Spleen (tissue), 11 donors: ENCODE data around the gene PPOX. TPM values are rescaled to one million over a fixed set of nuclear protein-coding genes. Genes with fewer than 3 reads are reported as not detected.

ENCODE experiments used
- DNase-seq: peaks from one replicate; pipeline ENCODE4 v3.0.0-alpha.2; 2020
- H3K27ac ChIP-seq, 8 donors: fragments of 200-600 bp; sonication (generic) in 7 of 8; 1 replicate in 4 of 8; 2 replicates in 4 of 8; pipeline versions ENCODE4 v1.5.0 to v1.8.0; 2016 to 2021; ENCODE audit warnings: inconsistent platforms in 4 of 8, mild to moderate bottlenecking in 4 of 8, moderate library complexity in 1 of 8
- H3K27me3 ChIP-seq, 7 donors: fragments of 200-600 bp; sonication (generic) in 6 of 7; replicated peaks in 1 of 7; 1 replicate in 4 of 7; 2 replicates in 3 of 7; pipeline versions ENCODE4 v1.5.0 to v1.8.0; 2016 to 2021; ENCODE audit warnings: inconsistent platforms in 3 of 7, mild to moderate bottlenecking in 1 of 7
- H3K36me3 ChIP-seq, 6 donors: fragments of 200-600 bp; sonication (generic) in 5 of 6; 1 replicate in 4 of 6; 2 replicates in 2 of 6; pipeline versions ENCODE4 v1.5.0 to v1.8.0; 2016 to 2021; ENCODE audit warnings: inconsistent platforms in 2 of 6
- H3K4me1 ChIP-seq, 6 donors: fragments of 200-600 bp; sonication (generic) in 5 of 6; 1 replicate in 3 of 6; 2 replicates in 3 of 6; pipeline versions ENCODE4 v1.5.0 to v1.8.0; 2016 to 2021; ENCODE audit warnings: inconsistent platforms in 3 of 6
- H3K4me3 ChIP-seq, 8 donors: fragments of 200-600 bp; sonication (generic) in 7 of 8; 1 replicate in 4 of 8; 2 replicates in 4 of 8; pipeline versions ENCODE4 v1.5.0 to v1.8.0; 2016 to 2021; ENCODE audit warnings: inconsistent platforms in 4 of 8, mild to moderate bottlenecking in 4 of 8, moderate library complexity in 2 of 8
- H3K9me3 ChIP-seq, 8 donors: fragments of 200-600 bp; sonication (generic) in 7 of 8; 1 replicate in 4 of 8; 2 replicates in 4 of 8; pipeline versions ENCODE4 v1.5.0 to v1.8.0; 2016 to 2021; ENCODE audit warnings: inconsistent platforms in 4 of 8
- POLR2A ChIP-seq, 3 donors: fragments of 450-650 bp; IDR thresholded peaks; one replicate each; pipeline ENCODE4 v1.5.1; 2017; ENCODE audit warnings: antibody characterized with exemption in 3 of 3, mild to moderate bottlenecking in 1 of 3
- POLR2AphosphoS5 ChIP-seq, 3 donors: sonication (generic); formaldehyde crosslinking; IDR thresholded peaks; one replicate each; pipeline ENCODE4 v1.5.1; 2017; ENCODE audit warnings: antibody characterized with exemption in 3 of 3
- WGBS, 5 donors: extraction: QIAGEN DNeasy Blood & Tissue Kit in 3 of 5; methylation state at CpG; one replicate each; pipeline versions ENCODE4 v1.1.5 to v1.1.7; 2013 to 2018; 5-methylcytosine and 5-hydroxymethylcytosine counted together
- intact Hi-C: fragments of 100-400 bp; cut with DNase I; formaldehyde crosslinking; loops from one replicate; pipeline ENCODE4 v1.15.0; 2023; ENCODE audit warnings: low total_unique reads
- polyA plus RNA-seq, 3 donors: library from polyadenylated mRNA; stranded (reverse); fragments of 200-250 nt; gene quantifications; one replicate each; pipeline ENCODE4 v1.2.1, GENCODE V29; 2013
- total RNA-seq, 7 donors: library from RNA; depleted of rRNA in 3 of 7; stranded (reverse); fragments of >200 nt in 3 of 7; fragmentation: NEBNext Ultra II Directional in 4 of 7; extraction: Animal tissue kit (Norgen Biotek cat#: 25700) in 4 of 7; gene quantifications; one replicate each; pipeline versions ENCODE4 v1.1.0 to v1.2.1, GENCODE V29; 2016 to 2021
- TF ChIP-seq, protein P1 (sequence below), 11 experiments: fragments of 200-600 bp in 7 of 11; fragments of 450-650 bp in 4 of 11; sonication (generic) in 4 of 11; IDR thresholded peaks in 8 of 11; conservative IDR thresholded peaks in 3 of 11; 1 replicate in 7 of 11; 2 replicates in 4 of 11; pipeline versions ENCODE4 v1.4.0 to v1.8.0; 2016 to 2021; ENCODE audit warnings: antibody characterized with exemption in 11 of 11, inconsistent platforms in 4 of 11, mild to moderate bottlenecking in 1 of 11
- donor health status: healthy with polysubstance abuse.
- donor health status: DM: no; HTN: no; CAD: no; lungs with moderate emphysema.
- donor health status: DM: no; HTN: no; CAD: no.
- donor health status: Bipolar disorder and iron deficiency.
- donor health status: healthy.
- donor health status: DM: no; HTN: no; CAD: no.
- donor health status: DM: yes; HTN: yes; CAD: no.

Gene PPOX
- total and polyA plus RNA-seq, 10 donors, result 25.5 to 74.7 (median 36.8) TPM

- Histone ChIP-seq H3K4me1 (peaks cover 25 to 93% (median 58%) of the 10 kb centered on the region in 6 donors), H3K27me3 (no peaks in the 10 kb centered on the region), H3K9me3 (no peaks in the 10 kb centered on the region), H3K4me3 (no peak overlapping the region), H3K36me3 (peaks cover 0 to 70% (median 59%) of the 10 kb centered on the region in 6 donors), H3K27ac (peak overlapping the region in 4 of 8 donors; percentile 43 to 98 (median 96))
- intact Hi-C loops, result no loop called here
- 76 to 95% (median 89%) methylated on average over 3 of the region's 3 CpGs for WGBS, 5 donors
- TF ChIP-seq, protein P1, sequence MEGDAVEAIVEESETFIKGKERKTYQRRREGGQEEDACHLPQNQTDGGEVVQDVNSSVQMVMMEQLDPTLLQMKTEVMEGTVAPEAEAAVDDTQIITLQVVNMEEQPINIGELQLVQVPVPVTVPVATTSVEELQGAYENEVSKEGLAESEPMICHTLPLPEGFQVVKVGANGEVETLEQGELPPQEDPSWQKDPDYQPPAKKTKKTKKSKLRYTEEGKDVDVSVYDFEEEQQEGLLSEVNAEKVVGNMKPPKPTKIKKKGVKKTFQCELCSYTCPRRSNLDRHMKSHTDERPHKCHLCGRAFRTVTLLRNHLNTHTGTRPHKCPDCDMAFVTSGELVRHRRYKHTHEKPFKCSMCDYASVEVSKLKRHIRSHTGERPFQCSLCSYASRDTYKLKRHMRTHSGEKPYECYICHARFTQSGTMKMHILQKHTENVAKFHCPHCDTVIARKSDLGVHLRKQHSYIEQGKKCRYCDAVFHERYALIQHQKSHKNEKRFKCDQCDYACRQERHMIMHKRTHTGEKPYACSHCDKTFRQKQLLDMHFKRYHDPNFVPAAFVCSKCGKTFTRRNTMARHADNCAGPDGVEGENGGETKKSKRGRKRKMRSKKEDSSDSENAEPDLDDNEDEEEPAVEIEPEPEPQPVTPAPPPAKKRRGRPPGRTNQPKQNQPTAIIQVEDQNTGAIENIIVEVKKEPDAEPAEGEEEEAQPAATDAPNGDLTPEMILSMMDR (IDR thresholded peaks at IDR 0.05 in 8 of 11, conservative IDR thresholded peaks at IDR 0.05 in 3 of 11), result no peak
- TF ChIP-seq POLR2A (IDR thresholded peaks at IDR 0.05) (no peak), POLR2AphosphoS5 (IDR thresholded peaks at IDR 0.05) (peak in 1 of 3 donors; percentile 10)
- no peak for DNase-seq
Observed at GRCh38 chr1:161121042-161121650, 45.1 kb upstream of the PPOX start.

DNA sequence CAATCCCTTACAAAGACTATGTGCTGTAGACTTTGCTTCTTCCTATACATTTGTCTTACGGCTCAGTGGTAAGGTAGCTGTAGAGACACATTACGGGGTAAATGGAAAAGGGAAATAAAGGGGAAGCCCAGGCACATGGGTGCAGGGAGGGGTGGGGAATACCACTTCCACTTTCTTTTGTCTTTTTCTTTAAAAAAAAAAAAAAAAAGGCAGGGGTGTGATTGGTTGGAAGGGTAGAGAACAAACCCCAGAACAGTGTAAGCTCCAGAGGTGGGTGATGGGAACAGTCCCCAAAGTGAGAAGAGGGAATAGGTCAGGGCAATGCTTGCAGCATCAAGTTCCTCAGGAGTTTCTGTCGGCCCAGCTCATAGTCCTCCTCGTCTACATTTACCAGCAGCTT lies 44.4 kb upstream of the PPOX start:
- Histone ChIP-seq H3K27ac (peak overlapping the region in 5 of 8 donors; percentile 29 to 98 (median 43)), H3K27me3 (no peaks in the 10 kb centered on the region), H3K4me3 (no peak overlapping the region), H3K9me3 (no peaks in the 10 kb centered on the region), H3K4me1 (peaks cover 18 to 93% (median 54%) of the 10 kb centered on the region in 6 donors), H3K36me3 (peaks cover 0 to 77% (median 63%) of the 10 kb centered on the region in 6 donors)
- 40 to 57% (median 47%) methylated on average over 4 of the region's 4 CpGs for WGBS, 5 donors
- DNase-seq, result no peak
- TF ChIP-seq, protein P1 (IDR thresholded peaks at IDR 0.05 in 8 of 11, conservative IDR thresholded peaks at IDR 0.05 in 3 of 11), result no peak
- TF ChIP-seq POLR2AphosphoS5 (IDR thresholded peaks at IDR 0.05) (no peak), POLR2A (IDR thresholded peaks at IDR 0.05) (no peak)
- intact Hi-C loops, result no loop called here

DNA sequence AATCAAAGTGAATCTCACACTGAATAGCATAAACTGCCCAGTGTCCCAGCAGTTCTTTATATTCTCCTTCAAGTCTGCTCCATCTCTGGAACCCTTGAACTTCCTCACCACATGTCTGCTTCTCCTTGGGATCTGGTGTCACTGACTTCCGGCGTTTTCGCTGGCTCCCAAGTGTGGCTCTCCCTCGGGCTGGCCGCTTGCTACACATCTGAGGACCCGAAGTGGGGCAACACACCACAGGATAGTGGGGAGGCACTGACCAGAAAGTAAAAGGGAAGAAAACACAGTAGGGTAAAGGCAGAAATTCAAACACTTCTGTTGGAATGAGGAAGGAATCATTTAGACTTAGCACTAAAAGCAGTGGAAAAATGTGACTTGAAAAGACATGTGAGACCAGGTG lies 43.3 kb upstream of the PPOX start:
- TF ChIP-seq, protein P1 (IDR thresholded peaks at IDR 0.05 in 8 of 11, conservative IDR thresholded peaks at IDR 0.05 in 3 of 11), result no peak
- TF ChIP-seq POLR2A (IDR thresholded peaks at IDR 0.05) (no peak), POLR2AphosphoS5 (IDR thresholded peaks at IDR 0.05) (no peak)
- 79 to 91% (median 86%) methylated on average over 6 of the region's 6 CpGs for WGBS, 5 donors
- DNase-seq, result no peak
- no peaks in the 10 kb centered on the region for H3K27me3 ChIP-seq
- peak overlapping the region in 1 of 8 donors; percentile 98 for H3K27ac ChIP-seq
- H3K36me3 ChIP-seq, result peaks cover 1 to 88% (median 69%) of the 10 kb centered on the region in 6 donors
- H3K4me3 ChIP-seq, result no peak overlapping the region
- intact Hi-C loops, result no loop called here
- H3K4me1 ChIP-seq, result peaks cover 15 to 96% (median 58%) of the 10 kb centered on the region in 6 donors
- H3K9me3 ChIP-seq, result no peaks in the 10 kb centered on the region

DNA sequence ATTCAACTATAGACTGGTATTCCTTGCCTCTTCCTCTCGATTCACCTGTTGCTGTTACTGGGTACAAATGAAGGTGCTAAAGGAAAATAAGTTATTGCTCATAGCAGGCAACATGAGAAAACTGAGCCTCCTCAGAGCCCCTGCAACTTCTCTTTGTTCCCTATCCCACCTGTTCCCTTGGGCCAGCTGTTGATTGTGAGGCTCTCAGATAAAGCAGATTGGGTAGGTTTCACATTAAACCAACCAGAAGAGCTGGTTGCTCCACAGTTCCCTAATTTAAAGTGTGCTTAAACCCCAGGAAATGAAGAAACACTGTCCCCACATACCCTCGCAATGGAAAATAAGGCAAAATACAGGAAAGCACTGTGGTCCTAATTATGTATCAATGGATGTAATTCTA lies 38.6 kb upstream of the PPOX start:
- TF ChIP-seq, protein P1 (IDR thresholded peaks at IDR 0.05 in 8 of 11, conservative IDR thresholded peaks at IDR 0.05 in 3 of 11), result no peak
- TF ChIP-seq POLR2AphosphoS5 (IDR thresholded peaks at IDR 0.05) (no peak), POLR2A (IDR thresholded peaks at IDR 0.05) (no peak)
- peak overlapping the region in 5 of 8 donors; percentile 18 to 69 (median 36) for H3K27ac ChIP-seq
- intact Hi-C loops, result no loop called here

More for the DNA sequence above, 38.6 kb upstream of the PPOX start:
- peaks cover 2 to 80% (median 59%) of the 10 kb centered on the region in 6 donors for H3K36me3 ChIP-seq
- H3K9me3 ChIP-seq, result no peaks in the 10 kb centered on the region
- WGBS, 5 donors, result 65 to 85% (median 67%) methylated on average over 2 of the region's 2 CpGs
- peak; percentile 1 for DNase-seq
- peaks cover 32 to 94% (median 51%) of the 10 kb centered on the region in 6 donors for H3K4me1 ChIP-seq
- H3K4me3 ChIP-seq, result no peak overlapping the region
- H3K27me3 ChIP-seq, result no peaks in the 10 kb centered on the region
